GM18499 (cell line): ENCODE results near the gene ERF.

Experiments
- ATAC-seq: cut with Tn5 transposase; IDR thresholded peaks from one replicate; pipeline ENCODE4 v1.9.1; 2021; ENCODE audit warnings: moderate number of reproducible peaks; ENCODE audit not compliant: insufficient read depth, unreplicated experiment

The ERF gene

DNA sequence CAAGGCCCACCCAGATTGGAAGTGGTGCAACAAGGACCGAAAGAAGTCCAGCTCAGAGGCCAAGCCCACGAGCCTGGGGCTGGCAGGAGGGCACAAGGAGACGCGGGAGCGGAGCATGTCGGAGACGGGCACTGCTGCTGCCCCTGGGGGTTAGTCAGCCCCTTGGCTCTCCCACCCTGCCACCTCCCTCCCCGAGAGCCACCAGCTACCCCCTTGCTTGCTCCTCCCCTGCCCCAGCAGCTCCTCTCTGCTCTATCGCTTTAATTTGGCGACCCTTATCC, 32.8 kb upstream of the ERF start:
- ATAC-seq, result no peak

- ATAC-seq, result no peak
Observed at GRCh38 chr19:42287017-42287826, 32.3 kb upstream of the ERF start.

GRCh38 chr19:42286349-42287016, 31.6 kb upstream of the ERF start:
- ATAC-seq, result no peak

DNA sequence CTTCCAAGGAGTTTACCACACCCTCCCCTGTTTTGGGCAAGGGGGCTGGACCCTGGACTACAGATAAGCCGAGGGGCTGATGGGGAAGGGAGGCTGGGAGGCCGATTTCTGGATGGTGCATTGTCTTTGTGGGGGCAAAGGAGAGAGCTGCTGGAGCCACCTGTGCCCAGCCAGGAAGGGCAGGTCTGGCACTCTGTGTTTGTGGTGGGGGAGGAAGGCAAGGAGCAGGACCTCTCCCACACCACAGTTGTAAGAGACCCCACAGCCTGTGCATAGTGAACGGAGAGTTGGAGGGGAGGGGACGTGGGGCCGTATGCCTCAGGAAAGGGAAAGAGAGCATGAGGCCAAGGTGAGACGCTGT, 31.0 kb upstream of the ERF start:
- ATAC-seq, result no peak

GRCh38 chr19:42285541-42285941, 30.6 kb upstream of the ERF start:
- no peak for ATAC-seq

GRCh38 chr19:42284591-42285341, 29.8 kb upstream of the ERF start:
- ATAC-seq, result no peak

DNA sequence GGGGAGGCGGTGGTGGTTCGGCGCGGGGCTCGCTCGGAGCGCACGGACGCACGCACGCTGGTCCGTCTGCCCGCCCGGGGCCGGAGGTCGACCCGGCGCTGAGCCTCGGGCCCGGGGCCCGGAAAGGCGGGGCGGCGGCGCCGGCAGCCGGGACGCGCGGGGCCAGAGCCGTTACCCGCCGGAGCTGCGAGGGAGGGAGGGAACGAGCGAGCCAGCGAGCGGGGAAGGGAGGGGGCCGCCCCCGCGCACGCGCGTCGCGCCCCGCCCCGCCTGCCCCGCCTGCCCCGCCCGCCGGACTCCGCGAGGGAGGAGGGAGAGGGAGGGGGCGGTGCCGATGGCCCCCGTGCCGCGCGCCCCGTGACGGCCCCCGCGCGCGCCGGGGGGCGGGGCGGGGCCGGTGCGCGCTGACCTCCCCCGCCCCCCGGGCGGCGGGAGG, 29.2 kb upstream of the ERF start:
- ATAC-seq, result no peak

- ATAC-seq, result no peak
Observed at GRCh38 chr19:42283188-42284065, 28.5 kb upstream of the ERF start.

DNA sequence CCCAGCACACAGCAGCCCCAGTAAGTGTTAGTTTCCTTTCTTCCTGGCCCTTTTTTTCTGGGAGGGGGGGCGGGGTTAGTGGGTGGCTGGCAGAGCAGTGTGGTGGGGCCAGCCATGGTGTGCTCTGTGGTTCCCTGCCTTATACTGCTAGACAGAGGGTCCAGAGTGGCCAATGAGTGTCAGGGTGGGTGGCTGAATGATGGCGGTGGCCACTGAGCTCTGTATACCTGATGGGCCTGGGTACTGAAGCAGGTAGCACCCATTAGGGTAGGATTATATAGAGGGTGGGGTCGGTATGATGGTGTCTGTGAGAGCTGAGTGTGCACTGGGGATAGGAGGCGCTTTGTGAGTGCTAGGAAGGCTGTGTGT, 27.9 kb upstream of the ERF start:
- no peak for ATAC-seq

- ATAC-seq, result no peak
Observed at GRCh38 chr19:42281827-42282762, 27.2 kb upstream of the ERF start.

DNA sequence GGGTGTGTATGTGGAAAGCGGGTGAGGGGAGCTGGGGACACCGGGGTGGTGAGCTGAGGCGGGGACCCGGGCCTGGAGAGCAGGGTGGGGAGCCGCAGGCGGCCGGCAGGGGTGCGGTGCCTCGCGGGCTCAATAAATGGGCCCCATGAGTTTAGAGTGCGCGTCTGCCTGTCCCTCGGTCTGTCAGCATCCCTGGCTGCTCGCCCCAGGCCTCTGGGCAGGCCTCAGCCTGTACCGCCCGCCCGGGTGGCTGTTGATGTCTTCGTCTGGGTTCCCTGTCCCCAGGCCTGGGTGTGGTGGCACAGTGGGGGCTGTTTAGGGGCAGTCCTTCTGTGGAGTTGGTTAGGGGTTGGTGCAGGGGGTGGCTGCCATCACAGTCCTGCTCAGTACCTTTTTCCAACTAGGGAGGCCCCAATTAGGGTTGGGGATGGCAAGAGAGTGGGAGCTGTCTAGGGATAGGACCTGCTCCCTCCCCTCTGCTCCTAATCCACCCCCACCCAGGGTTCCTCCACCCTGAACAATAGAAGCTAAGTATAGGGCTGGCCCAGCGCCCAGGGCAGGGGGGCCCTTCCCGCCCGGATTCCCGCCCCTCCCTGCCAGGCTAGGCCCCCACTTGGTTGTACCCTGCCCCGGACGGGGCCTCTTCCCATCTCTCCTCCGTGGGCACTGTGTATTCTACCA, 26.4 kb upstream of the ERF start:
- no peak for ATAC-seq

- ATAC-seq, result no peak
Observed at GRCh38 chr19:42280815-42281145, 25.9 kb upstream of the ERF start.

DNA sequence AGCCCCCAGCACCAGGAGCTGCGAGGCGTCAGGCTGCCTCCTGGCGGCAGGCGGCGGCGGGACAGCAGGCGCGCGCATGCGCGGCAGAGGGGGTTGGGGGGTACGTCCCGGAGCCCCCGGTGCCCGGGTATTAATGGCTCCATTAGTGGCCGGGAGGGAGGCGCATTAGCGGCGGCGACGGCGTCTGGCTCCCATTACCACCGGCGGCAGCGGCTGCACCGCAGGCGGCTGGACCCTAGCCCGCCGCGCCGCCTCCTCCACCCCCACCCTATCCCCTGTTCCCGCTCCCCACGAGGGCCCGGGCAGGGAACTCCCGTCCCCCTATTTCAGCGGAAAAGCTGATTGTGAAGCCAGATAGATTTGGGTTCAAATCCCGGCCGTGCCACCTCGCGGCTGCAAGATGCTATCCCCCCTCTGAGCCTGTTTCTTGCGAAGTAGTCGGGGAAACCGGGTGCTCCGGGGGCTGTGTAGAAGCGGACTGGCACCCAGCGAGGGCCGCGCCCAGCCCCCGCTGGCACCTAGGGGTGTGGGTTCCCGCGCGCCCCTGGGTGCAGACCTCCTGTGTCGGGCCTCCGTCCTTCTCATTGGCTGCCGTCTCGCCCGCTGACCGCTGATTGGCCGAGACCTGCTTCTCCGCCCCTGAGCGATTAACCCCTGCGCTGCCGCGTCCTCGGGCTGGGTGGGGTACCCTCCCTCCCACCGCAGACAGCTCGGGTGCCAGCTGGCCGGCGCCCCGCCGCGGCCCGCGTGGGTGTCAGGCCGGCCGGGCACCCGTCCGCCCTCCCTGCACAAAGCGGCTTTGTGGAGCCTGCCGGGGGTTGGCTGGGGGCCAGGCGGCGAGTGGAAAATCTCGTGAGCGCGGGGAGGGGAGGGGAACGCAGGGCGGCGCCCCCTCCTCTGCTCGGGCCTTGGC, 25.2 kb upstream of the ERF start:
- no peak for ATAC-seq

GRCh38 chr19:42279155-42279901, 24.4 kb upstream of the ERF start:
- no peak for ATAC-seq

GRCh38 chr19:42278452-42279154, 23.7 kb upstream of the ERF start:
- ATAC-seq, result no peak

GRCh38 chr19:42277821-42278451, 23.0 kb upstream of the ERF start:
- no peak for ATAC-seq
